Measurements from ENCODE around the gene BCR. TPM values are rescaled to one million over a fixed set of nuclear protein-coding genes. Genes with fewer than 3 reads are reported as not detected.

The BCR gene
- total RNA-seq, 2 donors from 2014 or later, result 27.0 to 41.3 TPM

DNA sequence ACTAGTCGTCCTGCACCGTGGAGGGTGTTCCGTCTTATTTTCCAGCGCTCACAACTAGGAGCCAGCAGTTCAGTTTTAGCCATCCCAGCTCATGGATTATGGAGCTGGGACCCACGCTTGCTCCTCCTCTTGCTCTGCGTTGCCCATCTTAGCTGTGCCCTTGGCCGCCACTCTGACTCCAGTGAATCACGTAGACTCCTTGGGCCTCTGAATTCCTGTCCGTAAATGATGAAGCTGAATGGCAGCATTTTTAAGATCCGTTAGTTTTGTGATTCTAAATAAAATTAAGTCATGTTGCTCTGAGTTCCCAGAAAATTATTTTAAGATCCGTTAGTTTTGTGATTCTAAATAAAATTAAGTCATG lies 23.8 kb downstream of the BCR start:
- Histone ChIP-seq H3K4me1 (peaks cover 0 to 32% of the 10 kb centered on the region in 2 donors), H3K4me3 (no peak overlapping the region), H3K36me3 (no peaks in the 10 kb centered on the region), H3K27me3 (no peaks in the 10 kb centered on the region), H3K9me3 (no peaks in the 10 kb centered on the region), H3K27ac (peak overlapping the region; percentile 26 to 55)
- DNase-seq (ENCODE audit: low spot score), result no peak
- TF ChIP-seq, protein P1, sequence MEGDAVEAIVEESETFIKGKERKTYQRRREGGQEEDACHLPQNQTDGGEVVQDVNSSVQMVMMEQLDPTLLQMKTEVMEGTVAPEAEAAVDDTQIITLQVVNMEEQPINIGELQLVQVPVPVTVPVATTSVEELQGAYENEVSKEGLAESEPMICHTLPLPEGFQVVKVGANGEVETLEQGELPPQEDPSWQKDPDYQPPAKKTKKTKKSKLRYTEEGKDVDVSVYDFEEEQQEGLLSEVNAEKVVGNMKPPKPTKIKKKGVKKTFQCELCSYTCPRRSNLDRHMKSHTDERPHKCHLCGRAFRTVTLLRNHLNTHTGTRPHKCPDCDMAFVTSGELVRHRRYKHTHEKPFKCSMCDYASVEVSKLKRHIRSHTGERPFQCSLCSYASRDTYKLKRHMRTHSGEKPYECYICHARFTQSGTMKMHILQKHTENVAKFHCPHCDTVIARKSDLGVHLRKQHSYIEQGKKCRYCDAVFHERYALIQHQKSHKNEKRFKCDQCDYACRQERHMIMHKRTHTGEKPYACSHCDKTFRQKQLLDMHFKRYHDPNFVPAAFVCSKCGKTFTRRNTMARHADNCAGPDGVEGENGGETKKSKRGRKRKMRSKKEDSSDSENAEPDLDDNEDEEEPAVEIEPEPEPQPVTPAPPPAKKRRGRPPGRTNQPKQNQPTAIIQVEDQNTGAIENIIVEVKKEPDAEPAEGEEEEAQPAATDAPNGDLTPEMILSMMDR (IDR thresholded peaks at IDR 0.05), result no peak

DNA sequence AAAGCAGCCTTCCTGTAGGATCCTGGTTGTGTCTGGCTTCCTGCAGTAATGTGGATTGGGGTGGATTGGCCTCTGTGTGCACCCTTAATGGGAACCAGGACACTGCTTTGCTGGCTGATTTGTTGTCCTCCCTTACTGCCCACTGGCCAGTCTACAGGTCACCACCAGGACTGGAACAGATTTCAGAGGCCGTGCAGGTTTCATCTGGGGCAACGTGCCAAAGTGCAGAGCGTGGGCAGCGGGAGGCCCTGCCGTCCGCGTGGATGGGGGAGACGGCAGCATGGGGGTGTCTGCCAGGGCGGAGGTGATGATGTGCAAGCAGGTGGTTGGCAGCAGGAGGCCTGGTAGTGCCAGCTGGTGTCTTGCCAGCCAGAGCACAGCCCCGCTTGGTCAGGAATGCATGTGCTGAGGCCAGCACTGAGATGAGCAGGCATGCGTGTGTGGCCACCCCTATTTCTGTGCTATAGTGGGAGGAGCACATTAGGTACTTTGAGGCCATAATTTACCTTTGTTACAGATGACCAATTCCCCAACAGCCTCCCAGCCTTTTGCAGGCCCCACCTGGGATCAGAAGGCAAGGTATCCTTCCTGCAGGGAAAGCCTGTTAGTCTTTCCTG lies 24.3 kb downstream of the BCR start:
- peak; percentile 69 for DNase-seq (ENCODE audit: low spot score)
- no peak overlapping the region for H3K4me3 ChIP-seq
- no peaks in the 10 kb centered on the region for H3K27me3 ChIP-seq
- no peaks in the 10 kb centered on the region for H3K9me3 ChIP-seq
- TF ChIP-seq, protein P1 (IDR thresholded peaks at IDR 0.05), result peak in 1 of 2 donors; percentile 36
- no peaks in the 10 kb centered on the region for H3K36me3 ChIP-seq
- H3K4me1 ChIP-seq, result peaks cover 0 to 27% of the 10 kb centered on the region in 2 donors
- H3K27ac ChIP-seq, result peak overlapping the region; percentile 26 to 55

DNA sequence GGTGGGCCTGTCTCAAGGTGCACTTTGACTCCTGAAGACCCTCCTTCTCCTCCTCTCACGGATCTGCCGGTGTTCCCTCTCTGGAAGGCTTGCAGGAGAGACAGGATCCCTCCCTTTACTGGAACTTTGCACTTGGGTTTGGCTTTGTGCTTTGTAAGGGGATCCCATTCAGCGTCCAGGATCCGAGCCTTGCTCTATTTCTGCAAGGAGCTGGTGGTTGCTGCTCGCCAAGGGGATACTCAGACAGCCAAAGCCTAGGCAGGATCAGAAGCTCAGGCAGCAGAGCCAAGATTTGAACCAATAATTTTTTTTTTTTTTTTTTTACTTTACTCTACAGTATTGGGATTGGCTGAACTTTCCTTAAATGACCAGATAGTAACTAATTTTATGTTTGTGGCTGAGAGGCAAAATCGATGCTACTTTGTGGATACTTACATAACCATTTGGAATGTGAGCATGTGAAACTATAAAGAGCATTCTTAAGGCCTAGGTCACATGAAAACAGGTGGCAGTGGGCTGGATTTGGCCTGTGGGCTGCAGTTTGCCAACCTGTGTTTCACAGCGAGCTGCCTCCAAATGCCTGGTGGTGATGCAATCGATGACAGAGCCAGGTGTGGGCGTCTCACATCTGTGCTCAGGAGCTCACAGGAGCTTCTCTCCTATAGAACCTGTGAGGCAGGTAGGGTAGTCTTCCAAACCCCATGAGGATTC lies 25.2 kb downstream of the BCR start:
- Histone ChIP-seq H3K27ac (peak overlapping the region; percentile 26 to 55), H3K4me1 (peaks cover 0 to 27% of the 10 kb centered on the region in 2 donors), H3K36me3 (no peaks in the 10 kb centered on the region), H3K27me3 (no peaks in the 10 kb centered on the region), H3K9me3 (no peaks in the 10 kb centered on the region), H3K4me3 (no peak overlapping the region)
- DNase-seq (ENCODE audit: low spot score), result no peak
- TF ChIP-seq, protein P1 (IDR thresholded peaks at IDR 0.05), result no peak

DNA sequence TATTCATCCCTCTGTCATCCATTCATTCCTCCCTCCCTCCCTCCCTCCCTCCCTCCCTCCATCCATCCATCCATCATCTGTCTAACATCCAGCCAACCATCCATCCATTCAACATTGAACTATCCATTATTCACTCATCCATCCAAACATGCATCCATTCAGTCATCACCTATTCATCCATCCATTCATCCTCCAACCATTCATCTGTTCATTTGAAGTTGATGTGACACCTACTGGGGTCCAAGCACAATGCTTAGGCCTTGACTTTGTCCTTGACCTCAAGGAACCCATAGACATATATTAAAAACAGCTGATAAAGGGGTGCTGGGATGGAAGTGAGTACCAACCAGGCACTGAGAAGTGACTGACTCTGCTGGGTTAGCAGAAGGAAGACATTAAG lies 26.6 kb downstream of the BCR start:
- no peaks in the 10 kb centered on the region for H3K9me3 ChIP-seq
- peaks cover 0 to 27% of the 10 kb centered on the region in 2 donors for H3K4me1 ChIP-seq
- TF ChIP-seq, protein P1 (IDR thresholded peaks at IDR 0.05), result no peak
- no peaks in the 10 kb centered on the region for H3K27me3 ChIP-seq
- H3K36me3 ChIP-seq, result no peaks in the 10 kb centered on the region
- DNase-seq (ENCODE audit: low spot score), result no peak
- no peak overlapping the region for H3K4me3 ChIP-seq
- H3K27ac ChIP-seq, result no peak overlapping the region

DNA sequence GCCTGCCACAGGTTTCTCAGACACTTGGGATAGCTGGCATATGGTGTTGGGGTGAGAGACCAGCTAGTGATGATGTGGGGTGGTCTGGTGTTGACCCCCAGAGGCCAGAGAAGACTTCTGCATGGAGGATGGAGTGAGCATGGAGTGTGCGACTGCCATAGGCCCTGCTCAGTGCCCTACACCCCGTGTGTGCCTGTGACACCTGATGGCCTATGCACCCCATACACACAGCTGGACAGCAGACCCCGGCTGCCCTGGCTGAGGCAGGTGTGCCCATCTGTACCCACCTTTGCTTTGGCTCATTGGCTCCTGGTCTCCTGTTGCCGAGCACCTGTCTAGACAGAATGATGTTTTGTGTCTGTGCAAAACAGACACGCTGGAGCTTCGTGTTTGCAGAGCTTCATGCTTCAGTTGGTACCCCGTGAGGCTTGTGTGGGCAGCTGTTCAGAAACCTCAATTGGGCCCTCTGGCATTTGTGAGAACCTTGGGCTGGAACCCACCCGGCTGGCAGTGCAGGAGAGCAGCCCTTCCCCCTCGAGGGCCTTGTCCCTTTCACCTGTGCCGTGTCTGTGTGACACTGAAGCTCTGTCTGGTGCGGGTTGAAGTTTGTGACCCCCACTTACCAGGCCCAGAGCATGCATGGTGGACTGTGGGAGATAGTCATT lies 27.6 kb downstream of the BCR start:
- H3K27me3 ChIP-seq, result no peaks in the 10 kb centered on the region
- TF ChIP-seq, protein P1 (IDR thresholded peaks at IDR 0.05), result no peak
- H3K4me3 ChIP-seq, result no peak overlapping the region
- DNase-seq (ENCODE audit: low spot score), result no peak
- no peaks in the 10 kb centered on the region for H3K36me3 ChIP-seq
- no peak overlapping the region for H3K27ac ChIP-seq
- H3K4me1 ChIP-seq, result peaks cover 0 to 34% of the 10 kb centered on the region in 2 donors
- H3K9me3 ChIP-seq, result no peaks in the 10 kb centered on the region

All from right atrium auricular region (tissue), 2 donors.